Transverse colon (tissue), 4 donors: ENCODE results near the gene LCP1.

ENCODE experiments used
- CTCF ChIP-seq, 5 experiments: fragments of 200-600 bp in 3 of 5; fragments of 450-650 bp in 2 of 5; sonication (generic) in 3 of 5; IDR thresholded peaks; 1 replicate in 2 of 5; 2 replicates in 3 of 5; pipeline ENCODE4 v1.5.1; 2016 to 2017; ENCODE audit warnings: antibody characterized with exemption in 5 of 5, inconsistent platforms in 3 of 5, mild to moderate bottlenecking in 2 of 5, moderate library complexity in 1 of 5
- EP300 ChIP-seq: sonication (generic); formaldehyde crosslinking; IDR thresholded peaks from one replicate; pipeline ENCODE4 v1.6.1; 2017; ENCODE audit warnings: antibody characterized with exemption, low read depth
- POLR2A ChIP-seq: fragments of 450-650 bp; IDR thresholded peaks from one replicate; pipeline ENCODE4 v1.6.1; 2016; ENCODE audit warnings: antibody characterized with exemption, mild to moderate bottlenecking, moderate library complexity
- POLR2AphosphoS5 ChIP-seq, 3 donors: sonication (generic); formaldehyde crosslinking; IDR thresholded peaks; one replicate each; pipeline ENCODE4 v1.6.1; 2016; ENCODE audit warnings: antibody characterized with exemption in 3 of 3

DNA sequence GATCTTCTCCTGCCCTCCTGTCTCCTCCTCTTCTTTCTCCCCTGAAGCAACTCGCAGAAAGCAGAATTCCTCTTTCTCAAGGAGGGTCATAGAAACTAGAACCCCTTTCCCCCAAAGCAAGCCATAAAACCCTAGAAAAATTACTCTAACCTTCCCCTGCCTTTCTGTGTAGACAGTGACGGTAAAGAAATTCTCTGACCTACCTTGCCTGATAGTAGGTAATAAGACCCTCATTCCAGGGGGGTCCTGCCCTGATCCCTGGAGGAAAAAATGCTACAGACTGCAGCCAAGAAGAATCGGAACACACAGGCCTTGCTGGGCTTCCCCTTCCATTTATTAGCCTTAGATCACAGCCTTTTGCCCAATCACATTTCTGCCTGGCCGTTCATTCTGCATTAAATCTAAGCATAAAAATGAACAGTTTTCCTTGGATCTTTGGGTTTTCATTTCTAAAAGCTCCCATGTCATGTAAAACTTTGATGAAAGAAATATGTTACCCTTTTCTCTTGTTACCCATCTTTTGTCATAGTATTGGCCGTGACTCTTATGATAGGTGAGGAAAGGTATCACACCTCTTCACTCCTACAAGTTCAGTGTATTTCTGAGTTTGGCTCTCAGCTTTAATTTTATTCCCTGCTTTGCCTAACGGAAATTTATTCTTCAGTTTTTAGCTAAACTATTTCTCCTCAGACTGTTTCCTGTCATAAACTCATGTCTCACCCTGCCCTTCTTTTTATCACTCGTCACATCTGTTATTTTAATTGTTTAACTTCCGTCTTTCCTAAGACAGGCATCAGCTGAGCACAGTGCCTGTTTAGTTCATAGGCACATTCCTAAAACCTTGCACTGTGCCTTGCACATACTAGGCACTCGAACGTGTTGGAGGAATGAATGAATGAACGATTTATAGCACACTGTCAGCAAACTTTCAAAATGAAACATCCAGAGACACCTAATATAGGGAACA is 56.7 kb downstream of the LCP1 start:
- TF ChIP-seq CTCF (IDR thresholded peaks at IDR 0.05) (no peak), POLR2A (no peak), POLR2AphosphoS5 (IDR thresholded peaks at IDR 0.05) (no peak), EP300 (no peak)
